ENCODE results near the gene TRIM40. TPM values are rescaled to one million over a fixed set of nuclear protein-coding genes. Genes with fewer than 3 reads are reported as not detected.

The TRIM40 gene
- total and polyA plus RNA-seq, 2 experiments from 2014 or later = not detected

- H3K27ac Mint-ChIP-seq = no peak overlapping the region
- no peak for TF ChIP-seq POLR2AphosphoS5 (IDR thresholded peaks at IDR 0.05; ENCODE audit: low read depth)
- no peak for TF ChIP-seq ZNF462 (CRISPR knock-in tag; IDR thresholded peaks at IDR 0.05)
- no peak for TF ChIP-seq ETS1 (IDR thresholded peaks at IDR 0.05)
- TF ChIP-seq STAT1 (IDR thresholded peaks at IDR 0.05; ENCODE audit: unreplicated experiment) = no peak
- no peak for TF ChIP-seq JUNB (IDR thresholded peaks at IDR 0.05; ENCODE audit: unreplicated experiment)
- TF ChIP-seq CTCF (conservative IDR thresholded peaks at IDR 0.05; ENCODE audit: low read depth in 2 of 2) = no peak
- no peak for TF ChIP-seq NANOG (IDR thresholded peaks at IDR 0.05; ENCODE audit: borderline replicate concordance)
- TF ChIP-seq EZH2 (IDR thresholded peaks at IDR 0.05; ENCODE audit: low read depth, unreplicated experiment) = no peak
- TF ChIP-seq EZH2phosphoT487 (IDR thresholded peaks at IDR 0.05; ENCODE audit: unreplicated experiment) = no peak
- no peak for TF ChIP-seq ZNF114 (CRISPR knock-in tag; IDR thresholded peaks at IDR 0.05)
- no peak for TF ChIP-seq REST (IDR thresholded peaks at IDR 0.05; ENCODE audit: unreplicated experiment)
- Histone ChIP-seq H3K27me3 (ENCODE audit: insufficient read depth) (0 out of 2 replicates have a peak, but pooled peaks cover 11% of the 10 kb centered on the region), H3K79me2 (replicated peaks; ENCODE audit: insufficient read depth) (no peaks in the 10 kb centered on the region), H2AFZ (no peak overlapping the region), H3K9me2 (ENCODE audit: insufficient read depth) (no peaks in the 10 kb centered on the region), H3F3A (replicated peaks; ENCODE audit: low read depth) (no peaks in the 10 kb centered on the region), H3K27ac (ENCODE audit: low read depth) (no peak overlapping the region), H3K4me2 (no peak overlapping the region), H3K4me1 (ENCODE audit: insufficient read depth) (no peaks in the 10 kb centered on the region), H3K36me3 (ENCODE audit: insufficient read depth) (no peaks in the 10 kb centered on the region), H3K4me3 (no peak overlapping the region), H4K20me1 (replicated peaks; ENCODE audit: insufficient read depth) (no peaks in the 10 kb centered on the region)
- ATAC-seq (no peak), DNase-seq (ENCODE audit: low spot score) (no peak)
- peaks cover 4% of the 10 kb centered on the region for H3K27me3 Mint-ChIP-seq (ENCODE audit: insufficient read depth, low read depth, poor library complexity)
- H3K4me3 Mint-ChIP-seq = no peak overlapping the region
- no peaks in the 10 kb centered on the region for H3K4me1 Mint-ChIP-seq
- no peaks in the 10 kb centered on the region for H3K9me3 Mint-ChIP-seq
- H3K36me3 Mint-ChIP-seq (ENCODE audit: low read depth) = no peaks in the 10 kb centered on the region
Measured at GRCh38 chr6:30152910-30153610, 17.1 kb downstream of the TRIM40 start.
